HG03280 (cell line): ENCODE data around the gene PPP2R2C.

Experiments used
- ATAC-seq: cut with Tn5 transposase; IDR thresholded peaks from one replicate; pipeline ENCODE4 v1.9.1; 2021; ENCODE audit warnings: mild to moderate bottlenecking, moderate library complexity; ENCODE audit not compliant: unreplicated experiment

The PPP2R2C gene

DNA sequence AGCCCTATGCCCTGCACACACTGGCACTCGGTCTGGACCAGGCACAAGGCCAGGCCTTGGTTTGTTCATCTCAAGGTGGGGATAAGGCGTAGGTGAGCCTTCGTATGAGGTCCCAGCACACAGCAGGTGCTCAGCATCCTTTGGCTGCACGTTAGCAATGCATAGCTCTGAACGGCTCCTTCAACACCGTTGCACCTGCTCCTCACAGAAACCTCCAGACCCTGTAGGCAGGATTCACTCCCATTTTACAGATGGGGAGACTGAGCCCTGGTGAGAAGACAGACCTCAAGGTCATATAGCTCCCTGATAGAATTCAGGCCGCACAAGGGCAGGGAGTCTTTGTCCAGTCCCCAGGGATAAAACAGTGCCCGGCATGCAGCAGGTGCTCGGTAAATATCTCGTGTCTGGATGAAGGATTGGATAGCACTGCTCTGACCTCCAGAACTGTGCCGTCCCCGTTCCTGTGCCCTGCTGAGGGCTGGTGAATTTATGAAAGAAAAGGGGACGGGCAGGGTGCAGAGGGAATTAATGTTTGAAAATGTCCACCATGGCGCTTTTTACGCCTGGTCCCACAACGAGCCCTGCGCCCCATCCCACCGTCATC, 2.4 kb downstream of the PPP2R2C start:
- ATAC-seq: no peak

DNA sequence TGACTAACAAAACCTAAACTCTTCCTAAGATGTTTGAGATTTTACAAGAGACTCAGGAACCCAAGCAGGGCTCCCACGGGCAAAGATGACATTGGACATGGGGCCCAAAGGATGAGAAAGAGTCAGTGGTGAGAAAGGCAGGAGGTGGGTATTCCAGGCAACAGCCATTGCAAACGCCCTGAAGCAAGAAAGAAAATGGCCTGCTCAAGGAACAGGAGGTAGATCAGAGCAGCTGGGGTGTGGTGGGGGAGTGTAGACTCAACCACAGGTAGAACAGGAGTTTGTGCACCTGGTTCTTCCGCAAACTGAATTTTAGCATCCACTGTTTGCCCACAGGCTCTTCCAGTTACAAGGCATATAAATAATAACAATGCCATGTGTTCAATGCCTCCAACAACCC, 3.3 kb downstream of the PPP2R2C start:
- ATAC-seq: no peak

DNA sequence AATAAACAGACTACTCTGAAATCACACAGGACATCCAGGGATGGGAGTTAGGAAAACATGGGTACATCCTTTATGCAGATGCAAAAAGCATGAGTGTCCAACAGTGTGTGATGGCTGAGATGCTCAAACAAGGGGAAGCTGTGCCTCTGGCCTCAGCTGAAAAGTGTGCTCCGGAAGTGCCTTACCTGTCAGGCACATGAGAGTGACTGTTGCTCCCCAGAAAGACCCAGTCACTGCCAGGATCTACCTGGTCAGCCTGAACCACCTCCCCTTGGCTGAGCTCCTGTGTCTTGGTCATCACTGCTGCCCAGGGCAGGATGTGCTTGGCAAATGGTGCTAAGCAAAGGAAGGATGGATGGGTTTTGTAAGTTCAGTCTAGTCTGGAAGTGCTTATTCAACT, 4.0 kb downstream of the PPP2R2C start:
- ATAC-seq: no peak

DNA sequence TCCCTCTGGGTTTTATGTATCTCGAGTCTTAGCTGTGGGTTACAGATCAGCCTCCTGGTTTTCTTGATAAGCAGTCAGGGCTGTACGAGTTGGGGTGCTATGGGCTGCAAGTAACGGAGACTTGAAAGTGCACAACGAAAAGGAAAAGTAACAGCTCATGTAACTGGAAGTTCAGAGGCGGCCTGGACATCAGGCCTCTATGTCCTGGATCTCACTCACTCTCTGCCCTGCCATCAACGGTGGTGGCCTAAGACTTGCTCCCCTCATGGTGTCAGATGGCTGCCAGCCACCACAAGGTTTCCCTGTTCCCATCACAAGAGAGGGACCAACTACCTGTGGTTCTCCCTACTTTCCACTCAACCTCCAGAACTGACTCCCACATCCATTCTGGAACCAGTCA, 4.8 kb downstream of the PPP2R2C start:
- ATAC-seq: no peak

DNA sequence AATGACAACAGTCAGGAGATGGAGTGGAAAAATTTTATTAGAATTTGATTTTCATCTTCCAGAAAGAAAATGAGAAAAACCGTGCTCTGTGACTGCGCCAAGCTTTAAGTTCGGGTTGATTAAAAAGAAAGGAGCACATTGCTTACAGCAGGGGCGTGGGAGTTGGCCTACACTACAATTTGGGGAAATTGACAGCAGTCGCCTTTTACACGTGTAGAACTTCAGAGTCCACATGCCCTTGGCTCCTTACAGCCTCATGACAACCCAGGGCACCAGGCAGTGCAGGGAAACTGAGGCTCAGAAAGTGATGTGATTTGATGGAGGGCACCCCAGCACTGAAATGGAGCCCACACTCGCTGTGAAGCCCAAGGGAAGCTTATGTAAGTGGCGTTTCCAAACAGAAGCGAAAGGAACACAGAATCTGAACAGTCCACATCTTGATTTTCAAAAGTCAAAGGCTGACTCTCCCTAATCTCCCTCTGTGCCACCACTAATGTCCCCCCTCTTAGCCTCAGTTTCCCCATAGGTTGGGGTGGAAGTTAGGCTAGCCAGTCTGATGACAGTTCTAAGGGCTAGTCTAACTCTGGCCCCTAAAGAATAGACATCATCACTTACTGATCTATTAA, 5.5 kb downstream of the PPP2R2C start:
- ATAC-seq: no peak

DNA sequence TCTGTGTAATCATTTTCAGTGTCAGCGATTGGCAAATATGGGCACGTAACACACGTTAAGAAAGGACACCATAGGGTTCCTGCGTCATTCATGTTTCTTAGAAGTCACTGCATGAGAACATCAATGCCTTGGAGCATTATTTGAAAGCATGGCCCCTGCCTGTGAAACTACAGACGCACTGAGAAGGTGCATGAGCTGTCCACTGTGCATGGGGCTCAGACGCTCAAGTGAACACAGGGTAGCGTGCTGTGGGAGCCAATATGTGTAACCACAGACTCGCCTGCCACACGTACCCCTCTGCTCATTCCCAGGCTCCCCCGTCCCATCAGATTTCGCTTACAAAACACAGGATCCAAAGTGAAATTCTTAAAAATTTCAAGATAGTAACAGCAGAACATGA, 6.5 kb downstream of the PPP2R2C start:
- ATAC-seq: no peak

DNA sequence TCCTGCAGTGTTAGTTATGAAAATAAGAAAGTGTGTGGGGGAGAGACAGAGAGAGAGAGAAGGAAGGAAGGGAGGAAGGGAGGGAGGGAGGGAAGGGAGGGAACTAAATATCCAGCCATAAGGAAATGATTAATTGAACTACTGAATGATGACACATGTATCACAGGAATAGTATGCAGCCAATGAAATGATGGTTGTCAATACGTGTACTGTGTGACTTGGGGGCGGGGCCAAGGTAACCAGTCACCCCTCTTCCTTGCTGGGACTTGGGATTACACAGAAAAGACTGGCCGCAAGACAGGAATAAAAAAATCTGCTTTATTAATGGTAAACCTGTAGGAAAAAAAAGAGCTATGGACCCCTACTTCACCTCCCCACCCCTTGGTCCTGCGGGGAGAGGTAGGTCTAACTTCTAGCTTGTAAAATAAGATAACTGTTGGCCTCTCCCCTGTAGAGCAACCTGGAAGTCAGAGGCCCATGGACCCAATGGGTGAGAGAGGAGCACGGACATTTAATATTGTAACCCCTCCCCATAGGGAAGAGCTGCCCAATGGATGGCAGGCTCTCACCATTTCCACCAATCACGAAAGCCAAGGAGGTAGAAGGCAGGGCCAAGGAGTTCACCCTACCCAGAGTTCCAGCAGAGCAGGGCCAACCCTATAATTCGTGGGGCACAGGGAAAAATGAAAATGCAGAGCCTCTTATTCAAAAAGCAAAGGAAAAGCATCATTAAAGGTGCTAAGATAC, 7.4 kb downstream of the PPP2R2C start:
- no peak for ATAC-seq

DNA sequence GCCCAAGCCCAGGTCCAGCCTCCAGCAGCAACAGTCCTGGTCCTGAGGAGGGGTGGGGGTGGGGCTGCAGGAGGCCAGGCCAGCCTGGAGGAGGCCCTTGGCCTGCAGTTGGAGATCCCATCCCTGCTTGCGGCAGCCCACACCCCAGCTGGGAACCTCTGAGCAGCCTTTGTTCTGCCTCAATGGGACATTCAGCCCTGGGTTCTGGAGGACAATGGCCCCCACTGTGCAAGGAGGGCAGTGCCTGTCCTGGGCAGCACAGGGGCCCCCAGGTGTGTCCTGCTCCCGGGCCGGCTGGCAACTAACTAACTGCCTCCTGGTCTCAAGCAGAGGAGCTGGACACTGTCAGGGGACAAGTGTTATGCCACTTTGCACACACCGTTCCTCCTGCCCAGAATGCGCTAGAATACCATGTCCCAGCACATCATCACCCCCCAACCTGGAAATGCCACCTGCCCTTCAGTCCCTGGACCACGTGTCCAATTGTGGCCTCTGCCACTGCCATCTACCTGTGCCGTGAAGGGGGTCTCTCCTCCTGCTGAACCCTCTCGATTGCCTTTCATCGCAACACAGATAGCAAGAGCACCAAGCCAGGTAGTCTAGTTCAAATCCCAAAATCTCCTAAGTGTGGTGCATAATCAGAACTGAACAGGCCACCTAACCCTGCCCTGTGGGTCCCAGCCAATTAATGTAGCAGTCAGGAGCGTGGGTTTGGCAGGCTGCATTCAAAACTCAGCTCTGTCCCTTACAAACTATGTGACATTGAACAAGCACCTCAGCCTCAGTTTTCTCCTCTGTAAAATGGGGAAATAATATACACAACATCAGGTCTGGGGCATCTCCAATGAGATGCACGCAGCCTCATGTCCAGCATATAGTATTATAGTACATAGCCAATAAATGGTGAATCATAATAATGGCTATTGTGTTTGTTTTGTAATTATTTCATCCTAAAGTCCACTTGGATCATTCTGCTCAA, 8.8 kb downstream of the PPP2R2C start:
- no peak for ATAC-seq

DNA sequence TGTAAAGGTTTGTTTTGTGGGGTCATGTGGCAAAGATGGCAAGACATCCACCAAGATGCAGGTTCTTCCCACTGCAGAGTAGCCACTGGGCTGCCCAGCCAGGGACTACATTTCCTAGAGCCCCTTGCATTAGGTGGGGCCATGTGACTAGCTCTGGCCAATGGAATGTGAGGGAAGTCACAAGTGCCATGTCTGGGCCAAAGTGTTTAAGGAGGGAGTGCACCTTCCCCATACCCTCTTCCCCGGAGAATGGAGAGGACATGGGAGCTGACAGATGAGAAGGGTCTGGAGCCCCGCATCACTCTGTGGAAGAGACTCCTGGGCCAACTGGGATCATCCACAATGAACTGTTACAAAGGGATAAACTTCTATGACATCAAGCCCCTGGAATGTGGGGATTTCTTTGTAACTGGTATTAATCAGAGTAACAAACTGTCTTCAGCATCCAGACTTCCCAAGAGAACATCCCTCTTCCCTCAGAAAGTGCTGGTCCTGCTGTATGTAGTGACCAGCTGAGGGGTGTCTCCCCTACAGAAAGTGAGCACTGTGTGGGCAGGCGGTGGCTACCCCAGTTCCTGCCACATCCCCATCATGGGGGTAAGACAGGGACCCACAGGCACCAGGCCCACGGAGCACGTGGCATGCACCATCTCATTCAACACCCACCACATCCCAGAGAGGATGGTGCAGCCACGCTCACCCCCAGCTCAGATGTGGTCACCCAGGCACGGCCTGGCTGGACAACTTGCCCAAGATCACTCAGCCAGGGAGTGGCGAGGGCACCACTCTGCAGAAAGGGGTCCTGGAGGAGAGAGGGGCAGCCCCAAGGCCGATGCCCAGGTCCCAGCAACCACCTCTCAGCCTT, 10.9 kb downstream of the PPP2R2C start:
- no peak for ATAC-seq

DNA sequence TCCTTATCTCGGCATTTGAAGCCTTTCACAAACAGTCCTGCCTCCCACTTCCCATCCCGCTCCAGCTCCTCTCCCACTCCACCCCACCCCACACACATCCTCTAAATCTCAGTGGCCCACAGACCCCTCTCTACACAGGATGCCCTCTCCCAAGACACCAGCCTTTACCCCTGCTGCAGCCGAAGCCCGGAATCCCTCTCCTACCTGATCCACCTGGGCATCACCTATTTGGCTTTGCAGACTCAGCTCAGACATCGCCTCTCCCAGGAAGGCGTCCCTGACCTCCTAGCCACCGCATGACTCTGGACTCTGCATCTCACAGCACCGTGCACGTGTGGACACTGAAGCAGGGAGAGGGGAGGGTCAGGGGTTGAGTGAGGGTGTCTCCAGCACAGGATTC, 11.5 kb downstream of the PPP2R2C start:
- ATAC-seq: no peak

DNA sequence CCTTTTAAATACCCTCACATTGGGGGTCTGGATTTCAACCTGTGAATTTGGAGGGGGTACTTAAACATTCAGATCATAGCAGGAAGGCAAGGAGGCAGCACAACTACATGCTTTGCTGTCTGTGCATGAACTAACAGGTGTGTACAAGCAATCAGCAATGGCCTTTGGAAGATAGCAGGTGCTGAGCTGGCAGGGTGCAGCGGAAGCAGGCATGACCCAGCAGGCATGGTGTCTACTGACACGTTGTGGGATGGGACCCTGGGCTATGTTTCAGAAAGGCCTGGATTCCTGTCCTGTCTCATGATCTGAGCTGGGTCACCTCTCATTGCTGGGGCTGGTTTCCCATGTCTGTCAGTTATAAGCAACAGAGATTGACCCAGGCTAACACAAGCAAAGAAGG, 13.9 kb downstream of the PPP2R2C start:
- no peak for ATAC-seq

DNA sequence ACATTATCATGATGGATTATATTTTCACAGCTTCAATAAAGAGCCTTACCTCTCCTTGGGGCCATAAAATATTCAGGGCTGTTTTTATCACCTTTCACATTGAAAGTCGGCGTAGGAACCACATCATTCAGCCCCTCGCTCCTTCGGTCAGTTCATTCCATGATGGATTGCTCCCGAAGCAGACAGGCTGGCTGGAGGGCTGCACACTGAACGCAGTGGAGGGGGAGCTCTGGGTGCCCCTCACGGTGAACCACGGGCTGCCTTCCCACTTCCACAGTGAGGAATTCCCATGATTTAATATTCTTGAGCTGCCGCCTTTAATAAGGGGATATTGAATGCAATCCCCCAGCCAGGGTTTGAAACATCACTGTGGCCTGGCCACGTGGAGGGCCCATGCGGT, 16.0 kb downstream of the PPP2R2C start:
- ATAC-seq: no peak

DNA sequence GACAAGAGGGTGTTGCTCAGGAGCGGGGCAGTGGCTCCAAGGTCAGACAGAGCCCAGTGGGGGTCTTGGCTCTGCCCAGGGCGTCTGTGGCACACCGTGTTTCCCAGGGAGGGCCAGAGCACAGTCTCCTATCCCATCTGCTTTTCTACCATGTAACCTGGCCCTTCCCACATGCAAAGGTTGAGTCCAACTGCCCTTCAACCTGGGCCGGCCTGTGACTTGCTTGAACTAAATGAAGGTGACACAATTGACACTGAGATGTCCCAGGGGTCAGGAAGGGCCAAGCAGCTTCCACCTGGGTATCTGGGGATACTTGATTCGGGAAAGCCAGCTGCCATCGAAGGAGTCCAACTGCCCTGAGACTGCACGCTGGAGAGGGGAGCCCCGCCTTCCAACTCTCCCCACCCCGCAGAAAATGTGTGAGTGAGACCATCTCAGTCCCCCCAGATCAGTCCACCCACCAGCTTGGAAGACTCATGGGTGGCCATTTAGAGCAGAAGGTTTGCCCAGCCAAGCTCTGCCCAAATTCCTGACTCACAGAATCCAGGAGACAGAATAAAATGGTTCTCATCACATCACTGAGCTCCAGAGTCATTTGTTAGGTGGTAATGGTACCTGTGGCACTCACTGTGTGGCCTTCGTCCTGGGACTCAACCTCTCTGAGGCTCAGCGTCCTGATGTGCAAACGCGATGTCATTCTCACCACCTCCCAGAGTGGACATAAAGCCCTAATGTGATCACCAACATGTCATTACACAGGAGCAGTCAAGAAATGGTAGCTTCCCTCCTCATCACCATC, 18.1 kb downstream of the PPP2R2C start:
- no peak for ATAC-seq

DNA sequence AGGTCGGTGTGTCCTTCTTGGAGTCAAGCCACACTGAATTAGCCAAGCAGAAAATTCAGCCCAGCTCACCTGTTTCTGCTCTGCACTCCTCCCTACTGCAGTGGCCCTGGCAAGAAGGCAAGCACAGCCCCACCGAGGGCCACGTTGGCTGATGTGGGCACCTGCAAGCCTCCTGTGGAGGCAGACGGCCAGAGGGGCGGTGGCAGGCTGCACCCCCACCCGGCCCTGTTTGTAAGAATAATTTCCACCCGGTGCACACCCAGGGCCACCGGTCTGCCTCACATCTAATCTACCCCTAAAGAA, 18.8 kb downstream of the PPP2R2C start:
- ATAC-seq: no peak

DNA sequence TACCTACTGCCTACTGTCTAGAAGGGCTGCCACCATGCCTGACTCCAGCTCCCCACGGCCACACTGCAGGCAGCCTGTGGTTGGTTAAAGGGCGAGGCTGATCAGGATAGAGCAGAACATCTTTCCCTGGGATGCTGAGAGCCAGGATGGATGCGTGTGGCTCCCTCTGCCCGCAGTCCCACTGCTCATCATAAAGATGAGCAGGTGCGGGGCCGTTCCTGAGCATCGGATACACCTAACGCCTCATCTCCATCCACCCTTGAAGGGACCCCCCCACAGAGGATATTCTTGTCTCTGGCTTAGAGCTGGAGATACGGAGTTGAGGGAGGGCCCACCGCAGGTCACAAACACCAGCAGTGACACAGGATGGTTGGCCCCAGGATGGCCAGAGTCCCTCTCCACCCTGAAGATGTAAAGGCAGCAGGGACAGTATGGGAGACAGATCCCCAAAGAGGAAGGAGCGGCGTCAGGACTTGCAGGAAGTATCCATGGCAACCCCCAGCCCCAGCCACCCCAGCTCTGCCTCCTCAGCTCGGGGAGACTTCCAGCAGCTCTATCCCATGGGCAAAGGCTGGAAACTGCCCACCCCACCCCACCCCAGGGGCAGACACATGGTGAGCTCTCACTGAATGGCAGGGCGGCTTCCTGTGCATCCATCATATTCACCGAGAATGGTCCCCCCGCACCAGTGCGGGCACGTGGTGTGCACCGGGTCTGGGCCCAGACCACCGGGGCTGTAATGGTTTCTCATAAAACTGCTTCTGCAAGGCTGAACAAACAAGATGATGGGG, 19.3 kb downstream of the PPP2R2C start:
- ATAC-seq: no peak

DNA sequence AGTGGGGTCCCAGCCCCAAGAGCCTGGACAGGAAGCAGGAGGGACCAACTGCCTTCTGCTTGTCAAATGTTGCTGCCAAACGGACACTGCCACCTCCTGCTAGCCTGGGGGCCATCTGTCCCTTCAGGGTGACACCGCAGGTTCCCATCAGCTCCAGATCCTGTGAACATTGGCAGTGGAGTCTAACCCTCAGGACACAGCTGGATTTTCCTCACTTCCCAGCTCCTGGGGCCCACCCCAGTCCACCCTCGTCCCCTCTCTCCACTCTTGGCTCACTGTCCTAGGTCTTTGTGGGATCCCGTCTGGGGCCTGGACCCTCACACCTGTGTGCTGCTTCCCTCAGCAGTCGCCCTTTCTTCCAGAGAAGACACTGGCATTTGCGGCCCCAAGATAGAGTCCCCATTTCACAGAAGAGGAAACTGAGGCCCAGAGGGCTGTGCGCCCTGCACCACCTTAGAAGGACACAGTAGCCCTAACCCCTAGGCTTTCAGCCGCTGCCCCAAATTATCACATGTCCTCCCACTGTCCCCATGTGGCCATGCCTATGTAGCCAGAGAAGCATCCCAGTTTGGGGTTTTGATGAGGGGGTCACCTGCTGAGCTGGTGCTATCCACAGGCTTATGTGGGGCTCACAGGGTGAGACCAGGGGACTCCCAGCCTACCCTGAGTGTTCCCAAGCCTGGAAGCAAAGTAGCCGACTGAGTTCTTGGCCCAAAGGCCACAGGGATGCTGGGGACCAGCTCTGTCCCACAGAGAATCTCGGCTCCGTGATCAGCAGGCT, 20.1 kb downstream of the PPP2R2C start:
- no peak for ATAC-seq

DNA sequence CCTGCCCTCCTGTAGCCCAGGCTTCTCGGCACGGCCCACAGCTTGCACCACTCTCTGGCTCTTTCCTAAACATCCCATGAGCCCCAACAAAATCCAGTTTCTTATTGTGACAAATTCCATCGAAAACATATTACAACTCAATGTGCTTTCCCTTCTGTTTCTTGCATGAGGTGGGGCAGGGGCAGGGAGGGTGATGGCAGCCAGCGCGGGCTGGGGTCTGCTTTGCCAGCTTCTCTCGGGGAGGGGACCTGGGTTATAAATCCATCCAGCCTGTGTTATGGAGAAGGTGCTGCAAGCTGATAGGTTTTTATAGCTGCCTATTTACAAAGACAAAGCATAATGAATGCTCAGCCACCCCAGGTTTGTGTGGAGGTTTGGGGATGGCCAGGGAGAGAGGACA, 21.1 kb downstream of the PPP2R2C start:
- ATAC-seq: no peak

DNA sequence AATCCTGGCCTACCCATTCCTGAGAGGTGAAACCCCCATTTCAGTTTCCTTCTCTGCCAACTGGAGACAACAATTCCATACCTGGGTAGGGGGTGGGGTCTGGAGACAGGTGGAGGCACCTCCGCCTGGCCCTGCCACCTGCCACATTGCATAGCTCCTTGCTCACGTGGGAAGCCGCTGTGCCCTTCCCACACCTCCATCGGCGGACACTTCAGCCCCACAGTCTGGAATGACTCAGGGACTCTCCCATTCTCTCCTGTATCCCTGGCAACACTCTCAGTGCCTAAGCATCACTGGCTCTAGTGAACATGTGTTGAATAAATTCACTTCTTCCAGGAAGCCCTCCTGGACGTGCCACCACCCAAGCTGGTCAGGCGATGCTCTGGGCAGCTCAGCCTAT, 21.7 kb downstream of the PPP2R2C start:
- no peak for ATAC-seq
